OCI-LY3 (cell line): ENCODE results near the gene SHISA7.

Source experiments
- EZH2phosphoT487 ChIP-seq: fragments of 200-600 bp; shearing (Covaris generic); IDR thresholded peaks from 2 replicates; pipeline ENCODE4 v1.6.1; 2018; ENCODE audit warnings: antibody characterized with exemption, mixed run types, low read depth
- TF ChIP-seq, protein P1 (sequence below): fragments of 200-600, 300-600 bp; sonication (generic); IDR thresholded peaks from 2 replicates; pipeline ENCODE4 v1.5.1; 2014; ENCODE audit warnings: antibody characterized with exemption, low read length, low read depth

GRCh38 chr19:55482156-55482961 lies 39.3 kb upstream of the SHISA7 start:
- TF ChIP-seq, protein P1, sequence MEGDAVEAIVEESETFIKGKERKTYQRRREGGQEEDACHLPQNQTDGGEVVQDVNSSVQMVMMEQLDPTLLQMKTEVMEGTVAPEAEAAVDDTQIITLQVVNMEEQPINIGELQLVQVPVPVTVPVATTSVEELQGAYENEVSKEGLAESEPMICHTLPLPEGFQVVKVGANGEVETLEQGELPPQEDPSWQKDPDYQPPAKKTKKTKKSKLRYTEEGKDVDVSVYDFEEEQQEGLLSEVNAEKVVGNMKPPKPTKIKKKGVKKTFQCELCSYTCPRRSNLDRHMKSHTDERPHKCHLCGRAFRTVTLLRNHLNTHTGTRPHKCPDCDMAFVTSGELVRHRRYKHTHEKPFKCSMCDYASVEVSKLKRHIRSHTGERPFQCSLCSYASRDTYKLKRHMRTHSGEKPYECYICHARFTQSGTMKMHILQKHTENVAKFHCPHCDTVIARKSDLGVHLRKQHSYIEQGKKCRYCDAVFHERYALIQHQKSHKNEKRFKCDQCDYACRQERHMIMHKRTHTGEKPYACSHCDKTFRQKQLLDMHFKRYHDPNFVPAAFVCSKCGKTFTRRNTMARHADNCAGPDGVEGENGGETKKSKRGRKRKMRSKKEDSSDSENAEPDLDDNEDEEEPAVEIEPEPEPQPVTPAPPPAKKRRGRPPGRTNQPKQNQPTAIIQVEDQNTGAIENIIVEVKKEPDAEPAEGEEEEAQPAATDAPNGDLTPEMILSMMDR: no peak
- no peak for TF ChIP-seq EZH2phosphoT487
